ENCODE results near the gene MRPL14.

The MRPL14 gene

GRCh38 chr6:44063561-44064059, 63.6 kb downstream of the MRPL14 start:
- no peak for DNase-seq
